Activated T-cell treated with anti-CD3 and anti-CD28 coated beads, Interleukin-2, amount 50 U/mL, for 24 hours (primary cell): ENCODE data around the gene RPL38.
"Not testable (repeated sequence)": the region's sequence is repeated elsewhere in the genome, so short reads cannot be mapped to it uniquely, and the experiment has no call there.

ENCODE experiments used
- DNase-seq: peaks from one replicate; pipeline ENCODE4 v3.0.0-alpha.2; 2020
- H3K27ac Mint-ChIP-seq: 2 replicates; pipeline ENCODE4 v1.8.0; 2020; ENCODE audit warnings: mild to moderate bottlenecking, mixed read lengths
- H3K27me3 Mint-ChIP-seq: 2 replicates; pipeline ENCODE4 v1.8.0; 2020; ENCODE audit warnings: mixed read lengths
- H3K36me3 Mint-ChIP-seq: 2 replicates; pipeline ENCODE4 v1.8.0; 2020; ENCODE audit warnings: low read depth, mixed read lengths
- H3K4me1 Mint-ChIP-seq: 2 replicates; pipeline ENCODE4 v1.8.0; 2020; ENCODE audit warnings: low read depth, mixed read lengths
- H3K4me3 Mint-ChIP-seq: 2 replicates; pipeline ENCODE4 v1.8.0; 2020; ENCODE audit warnings: mild to moderate bottlenecking, moderate library complexity, mixed read lengths
- H3K9me3 Mint-ChIP-seq: 2 replicates; pipeline ENCODE4 v1.8.0; 2020; ENCODE audit warnings: mixed read lengths

The RPL38 gene

GRCh38 chr17:74176546-74177001 lies 26.9 kb upstream of the RPL38 start:
- Mint-ChIP-seq H3K27me3 (peaks cover 51% of the 10 kb centered on the region), H3K9me3 (no peaks in the 10 kb centered on the region), H3K27ac (no peak overlapping the region), H3K4me1 (no peaks in the 10 kb centered on the region), H3K4me3 (no peak overlapping the region), H3K36me3 (no peaks in the 10 kb centered on the region)
- peak; percentile 61 for DNase-seq

GRCh38 chr17:74177018-74177450 lies 26.4 kb upstream of the RPL38 start:
- DNase-seq, result no peak
- peaks cover 51% of the 10 kb centered on the region for H3K27me3 Mint-ChIP-seq
- no peak overlapping the region for H3K27ac Mint-ChIP-seq
- H3K4me3 Mint-ChIP-seq, result no peak overlapping the region
- H3K4me1 Mint-ChIP-seq, result no peaks in the 10 kb centered on the region
- H3K36me3 Mint-ChIP-seq, result no peaks in the 10 kb centered on the region
- no peaks in the 10 kb centered on the region for H3K9me3 Mint-ChIP-seq

GRCh38 chr17:74179576-74179975 lies 23.9 kb upstream of the RPL38 start:
- Mint-ChIP-seq H3K27me3 (peaks cover 48% of the 10 kb centered on the region), H3K36me3 (no peaks in the 10 kb centered on the region), H3K9me3 (no peaks in the 10 kb centered on the region), H3K27ac (no peak overlapping the region), H3K4me1 (no peaks in the 10 kb centered on the region), H3K4me3 (no peak overlapping the region)
- DNase-seq, result no peak

DNA sequence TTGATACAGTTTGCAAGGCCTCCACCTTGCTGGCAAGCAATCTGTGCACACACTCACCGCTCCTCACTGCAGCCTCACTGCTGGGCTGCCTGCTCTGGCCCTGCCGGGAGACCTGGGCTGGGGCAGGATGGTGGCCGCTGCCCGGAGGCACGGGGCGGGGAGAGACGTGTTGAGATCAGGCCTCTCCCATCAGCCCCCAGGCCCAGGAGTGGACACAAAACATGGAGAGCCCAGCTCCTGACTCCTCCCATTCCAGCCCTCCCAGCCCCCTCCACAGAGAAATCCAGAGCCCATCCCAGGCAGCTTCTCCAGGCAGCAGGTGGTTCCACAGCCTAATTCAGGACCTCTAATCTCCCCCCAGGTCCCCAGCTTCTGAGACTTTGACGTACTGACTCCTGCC lies 23.1 kb upstream of the RPL38 start:
- peaks cover 43% of the 10 kb centered on the region for H3K27me3 Mint-ChIP-seq
- no peak for DNase-seq
- no peaks in the 10 kb centered on the region for H3K4me1 Mint-ChIP-seq
- no peak overlapping the region for H3K27ac Mint-ChIP-seq
- H3K4me3 Mint-ChIP-seq, result no peak overlapping the region
- H3K36me3 Mint-ChIP-seq, result no peaks in the 10 kb centered on the region
- no peaks in the 10 kb centered on the region for H3K9me3 Mint-ChIP-seq

- H3K4me3 Mint-ChIP-seq, result no peak overlapping the region
- H3K4me1 Mint-ChIP-seq, result no peaks in the 10 kb centered on the region
- no peaks in the 10 kb centered on the region for H3K9me3 Mint-ChIP-seq
- H3K27ac Mint-ChIP-seq, result no peak overlapping the region
- peaks cover 39% of the 10 kb centered on the region for H3K27me3 Mint-ChIP-seq
- no peak for DNase-seq
- H3K36me3 Mint-ChIP-seq, result no peaks in the 10 kb centered on the region
Observed at GRCh38 chr17:74181341-74181740, 22.1 kb upstream of the RPL38 start.

DNA sequence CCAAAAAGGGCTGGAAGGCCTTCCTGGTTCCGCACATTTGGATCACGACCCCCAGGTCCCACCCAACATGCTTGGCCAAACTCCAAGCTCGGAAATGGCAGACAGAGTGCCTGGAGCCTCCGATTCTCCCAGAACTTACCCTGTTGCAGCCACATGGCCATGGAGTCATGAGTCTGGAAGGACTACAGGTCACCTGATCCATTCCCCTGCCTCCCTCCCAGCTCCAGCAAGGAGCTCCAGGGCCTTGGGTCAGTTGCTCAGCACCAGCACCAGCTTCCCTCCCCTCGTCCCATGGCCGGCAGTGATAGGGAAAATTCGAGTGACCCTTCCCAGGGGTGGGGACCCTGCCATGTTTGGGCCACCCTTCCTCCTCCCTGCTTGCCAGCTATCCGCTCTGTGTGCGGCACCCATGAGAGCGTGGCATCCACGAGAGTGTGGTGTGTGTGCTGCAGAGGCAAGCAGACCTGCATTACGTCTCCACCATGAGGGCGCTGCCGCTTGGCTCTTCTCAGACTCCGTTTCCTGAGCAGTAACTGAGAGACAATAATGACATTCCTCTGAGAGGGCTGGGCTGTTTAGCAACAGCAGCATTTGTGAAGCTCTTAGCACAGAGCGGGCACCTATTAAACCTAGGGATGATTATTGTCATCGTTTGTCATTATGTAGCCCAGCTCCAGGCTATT lies 21.3 kb upstream of the RPL38 start:
- peaks cover 33% of the 10 kb centered on the region for H3K27me3 Mint-ChIP-seq
- H3K36me3 Mint-ChIP-seq, result no peaks in the 10 kb centered on the region
- H3K9me3 Mint-ChIP-seq, result no peaks in the 10 kb centered on the region
- DNase-seq, result no peak
- no peak overlapping the region for H3K4me3 Mint-ChIP-seq
- H3K4me1 Mint-ChIP-seq, result no peaks in the 10 kb centered on the region
- no peak overlapping the region for H3K27ac Mint-ChIP-seq

DNA sequence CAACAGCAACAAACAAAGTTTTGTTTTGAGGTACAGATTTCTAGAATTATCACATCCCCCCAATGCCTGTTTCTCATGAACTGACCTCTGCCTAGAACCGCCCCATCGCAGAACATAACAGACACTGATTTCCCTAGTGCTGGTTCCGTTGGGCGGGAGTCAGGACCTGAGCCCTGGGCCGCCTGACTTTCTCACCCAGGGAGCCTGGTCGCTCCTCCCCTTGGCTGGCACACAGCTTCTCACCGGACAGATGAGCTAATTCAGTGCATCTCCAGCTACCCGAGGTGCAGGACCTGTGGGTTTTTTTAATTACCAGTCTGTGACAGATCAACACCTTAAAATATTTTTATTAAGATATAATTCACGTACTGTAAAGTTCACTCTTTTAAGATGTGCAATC lies 20.1 kb upstream of the RPL38 start:
- Mint-ChIP-seq H3K4me1 (no peaks in the 10 kb centered on the region), H3K9me3 (no peaks in the 10 kb centered on the region), H3K36me3 (no peaks in the 10 kb centered on the region), H3K27ac (no peak overlapping the region), H3K4me3 (no peak overlapping the region), H3K27me3 (peaks cover 26% of the 10 kb centered on the region)
- DNase-seq, result no peak

GRCh38 chr17:74185571-74186185 lies 17.8 kb upstream of the RPL38 start:
- peaks cover 7% of the 10 kb centered on the region for H3K27me3 Mint-ChIP-seq
- H3K9me3 Mint-ChIP-seq, result no peaks in the 10 kb centered on the region
- no peak overlapping the region for H3K27ac Mint-ChIP-seq
- H3K4me3 Mint-ChIP-seq, result no peak overlapping the region
- no peaks in the 10 kb centered on the region for H3K36me3 Mint-ChIP-seq
- no peaks in the 10 kb centered on the region for H3K4me1 Mint-ChIP-seq
- no peak for DNase-seq

GRCh38 chr17:74186498-74186897 lies 17.0 kb upstream of the RPL38 start:
- no peak for DNase-seq
- H3K27me3 Mint-ChIP-seq, result peaks cover 5% of the 10 kb centered on the region
- H3K36me3 Mint-ChIP-seq, result no peaks in the 10 kb centered on the region
- no peak overlapping the region for H3K27ac Mint-ChIP-seq
- H3K9me3 Mint-ChIP-seq, result no peaks in the 10 kb centered on the region
- no peaks in the 10 kb centered on the region for H3K4me1 Mint-ChIP-seq
- no peak overlapping the region for H3K4me3 Mint-ChIP-seq

GRCh38 chr17:74187761-74188160 lies 15.7 kb upstream of the RPL38 start:
- H3K27ac Mint-ChIP-seq, result no peak overlapping the region
- no peaks in the 10 kb centered on the region for H3K9me3 Mint-ChIP-seq
- no peaks in the 10 kb centered on the region for H3K36me3 Mint-ChIP-seq
- H3K4me3 Mint-ChIP-seq, result no peak overlapping the region
- H3K27me3 Mint-ChIP-seq, result peaks cover 6% of the 10 kb centered on the region
- DNase-seq, result no peak
- no peaks in the 10 kb centered on the region for H3K4me1 Mint-ChIP-seq

DNA sequence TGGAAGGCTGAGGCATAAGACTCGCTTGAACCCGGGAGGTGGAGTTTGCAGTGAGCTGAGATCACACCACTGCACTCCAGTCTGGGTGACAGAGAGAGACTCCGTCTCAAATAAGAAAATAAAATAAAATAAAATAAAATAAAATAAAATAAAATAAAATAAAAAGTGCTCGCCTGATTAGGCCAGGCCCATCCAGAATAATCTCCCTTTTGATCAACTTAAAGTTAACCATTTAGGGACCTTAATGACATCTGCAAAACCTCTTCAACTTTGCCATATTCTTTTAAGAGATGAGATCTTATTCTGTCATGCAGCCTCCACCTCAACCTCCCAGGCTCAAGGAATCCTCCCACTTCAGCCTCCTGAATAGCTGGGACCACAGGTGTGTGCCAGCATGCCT lies 14.8 kb upstream of the RPL38 start:
- not testable (repeated sequence) for DNase-seq, H3K27ac Mint-ChIP-seq, H3K36me3 Mint-ChIP-seq, H3K4me3 Mint-ChIP-seq, H3K9me3 Mint-ChIP-seq, H3K4me1 Mint-ChIP-seq
- peaks cover 16% of the 10 kb centered on the region for H3K27me3 Mint-ChIP-seq

DNA sequence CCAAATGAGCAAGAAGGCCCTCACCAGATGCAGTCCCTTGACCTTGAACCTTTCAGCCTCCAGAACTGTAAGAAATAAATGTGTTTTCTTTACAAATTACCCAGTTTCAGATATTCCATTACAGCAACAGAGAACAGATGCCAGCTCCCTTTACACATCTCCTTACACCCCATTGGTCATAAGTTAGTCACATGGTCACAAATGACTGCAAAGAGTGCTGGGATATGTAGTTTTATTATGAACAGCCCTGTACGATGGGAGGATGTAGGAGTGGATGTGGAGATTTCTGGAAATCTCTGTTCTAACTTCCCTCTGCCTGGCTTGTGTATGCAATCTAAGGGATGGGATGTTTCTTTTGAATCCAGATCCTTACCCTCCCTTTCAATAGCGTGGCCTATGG lies 13.3 kb upstream of the RPL38 start:
- Mint-ChIP-seq H3K27ac (no peak overlapping the region), H3K9me3 (no peaks in the 10 kb centered on the region), H3K4me1 (peaks cover 4% of the 10 kb centered on the region), H3K4me3 (no peak overlapping the region), H3K27me3 (peaks cover 18% of the 10 kb centered on the region), H3K36me3 (no peaks in the 10 kb centered on the region)
- DNase-seq, result no peak

DNA sequence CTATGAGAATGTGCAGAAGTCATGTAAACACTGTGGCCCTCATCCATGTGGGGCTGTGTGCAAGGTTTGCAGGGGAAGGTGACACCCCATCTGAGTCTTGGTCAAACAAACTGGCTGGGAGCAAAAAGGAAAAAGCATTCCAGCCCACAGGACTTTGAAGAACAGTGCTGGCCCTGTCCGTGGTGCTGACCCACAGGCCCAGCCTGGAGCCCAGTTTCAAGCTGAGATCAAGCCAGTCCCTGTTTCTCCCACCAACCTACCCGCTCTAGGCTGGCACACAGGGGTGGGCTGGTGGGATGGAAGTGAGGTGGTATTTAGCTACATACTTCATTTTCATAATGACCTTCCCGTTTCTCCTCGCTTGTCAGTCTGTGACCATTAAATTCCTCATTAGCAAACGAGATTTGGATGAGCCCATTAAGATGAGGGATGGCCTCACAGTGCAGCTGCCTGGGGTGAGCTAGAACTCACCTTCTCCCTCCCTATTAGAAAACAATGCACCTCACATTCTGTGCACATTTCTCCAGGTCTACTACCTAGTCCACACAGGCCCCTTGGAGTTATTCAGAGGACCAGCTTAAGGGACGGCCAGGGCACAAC lies 12.6 kb upstream of the RPL38 start:
- no peak overlapping the region for H3K27ac Mint-ChIP-seq
- H3K4me1 Mint-ChIP-seq, result peaks cover 4% of the 10 kb centered on the region
- H3K36me3 Mint-ChIP-seq, result no peaks in the 10 kb centered on the region
- H3K9me3 Mint-ChIP-seq, result no peaks in the 10 kb centered on the region
- no peak for DNase-seq
- peaks cover 26% of the 10 kb centered on the region for H3K27me3 Mint-ChIP-seq
- no peak overlapping the region for H3K4me3 Mint-ChIP-seq

GRCh38 chr17:74192950-74193781 lies 10.3 kb upstream of the RPL38 start:
- H3K4me1 Mint-ChIP-seq, result peaks cover 4% of the 10 kb centered on the region
- no peak for DNase-seq
- peaks cover 27% of the 10 kb centered on the region for H3K27me3 Mint-ChIP-seq
- H3K27ac Mint-ChIP-seq, result no peak overlapping the region
- H3K4me3 Mint-ChIP-seq, result no peak overlapping the region
- H3K36me3 Mint-ChIP-seq, result no peaks in the 10 kb centered on the region
- H3K9me3 Mint-ChIP-seq, result no peaks in the 10 kb centered on the region
